ENCODE results near the gene EYA4. TPM values are rescaled to one million over a fixed set of nuclear protein-coding genes. Genes with fewer than 3 reads are reported as not detected.

EYA4 gene
- total RNA-seq, 1 experiment from 2014 or later = 10.0 TPM

DNA sequence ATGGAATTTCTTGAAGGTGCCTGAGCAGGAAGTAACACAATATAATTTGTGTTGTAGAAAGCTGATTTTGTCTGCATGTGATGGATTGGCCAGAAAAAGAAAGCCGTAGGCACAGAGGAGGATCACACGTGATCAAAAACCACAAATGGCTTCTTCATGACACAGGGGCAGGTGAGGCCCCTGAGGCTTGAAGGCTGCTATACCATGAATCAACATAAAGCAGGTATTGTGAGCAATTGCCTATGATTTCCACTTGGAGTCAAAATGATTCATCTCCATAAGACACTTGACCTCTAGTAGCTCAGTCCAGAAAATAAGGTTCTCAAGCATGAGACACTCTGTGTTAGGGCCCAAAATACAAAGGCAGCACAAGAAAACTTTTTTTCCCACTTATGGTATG, 42.4 kb upstream of the EYA4 start:
- ChIA-PET CTCF (no interaction called here), POLR2A (ENCODE audit: unreplicated experiment) (no interaction called here)
- DNase-seq (peak; percentile 82), ATAC-seq (peak; percentile 83)
- H3K36me3 ChIP-seq (ENCODE audit: low read depth, low read length) = no peaks in the 10 kb centered on the region
- no peaks in the 10 kb centered on the region for H3K27me3 ChIP-seq (ENCODE audit: low read length)
- no peak overlapping the region for H3K4me3 ChIP-seq (ENCODE audit: low read length)
- H3K9me2 ChIP-seq (replicated peaks; ENCODE audit: low read length) = no peaks in the 10 kb centered on the region
- H3K4me1 ChIP-seq (ENCODE audit: insufficient read depth, low read length) = peaks cover 5% of the 10 kb centered on the region; the same call in 1 of the 2 replicates
- H3K9me3 ChIP-seq (ENCODE audit: low read length) = no peaks in the 10 kb centered on the region
- H3K4me2 ChIP-seq (ENCODE audit: low read length) = no peak overlapping the region
- no peak for TF ChIP-seq EZH2phosphoT487 (IDR thresholded peaks at IDR 0.05; ENCODE audit: borderline replicate concordance, low read length)
- no peak for TF ChIP-seq EZH2 (IDR thresholded peaks at IDR 0.05; ENCODE audit: low read length, unreplicated experiment)
- TF ChIP-seq, protein P1, sequence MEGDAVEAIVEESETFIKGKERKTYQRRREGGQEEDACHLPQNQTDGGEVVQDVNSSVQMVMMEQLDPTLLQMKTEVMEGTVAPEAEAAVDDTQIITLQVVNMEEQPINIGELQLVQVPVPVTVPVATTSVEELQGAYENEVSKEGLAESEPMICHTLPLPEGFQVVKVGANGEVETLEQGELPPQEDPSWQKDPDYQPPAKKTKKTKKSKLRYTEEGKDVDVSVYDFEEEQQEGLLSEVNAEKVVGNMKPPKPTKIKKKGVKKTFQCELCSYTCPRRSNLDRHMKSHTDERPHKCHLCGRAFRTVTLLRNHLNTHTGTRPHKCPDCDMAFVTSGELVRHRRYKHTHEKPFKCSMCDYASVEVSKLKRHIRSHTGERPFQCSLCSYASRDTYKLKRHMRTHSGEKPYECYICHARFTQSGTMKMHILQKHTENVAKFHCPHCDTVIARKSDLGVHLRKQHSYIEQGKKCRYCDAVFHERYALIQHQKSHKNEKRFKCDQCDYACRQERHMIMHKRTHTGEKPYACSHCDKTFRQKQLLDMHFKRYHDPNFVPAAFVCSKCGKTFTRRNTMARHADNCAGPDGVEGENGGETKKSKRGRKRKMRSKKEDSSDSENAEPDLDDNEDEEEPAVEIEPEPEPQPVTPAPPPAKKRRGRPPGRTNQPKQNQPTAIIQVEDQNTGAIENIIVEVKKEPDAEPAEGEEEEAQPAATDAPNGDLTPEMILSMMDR (conservative IDR thresholded peaks at IDR 0.05; ENCODE audit: low read depth, low read length) = no peak
- no peaks in the 10 kb centered on the region for H3F3A ChIP-seq (ENCODE audit: low read length, unreplicated experiment)
- no peak overlapping the region for H3K9ac ChIP-seq (ENCODE audit: low read length)
- no peak overlapping the region for H2AFZ ChIP-seq (ENCODE audit: low read length)
- intact Hi-C loops (cut with micrococcal nuclease) = no loop called here
- H3K27ac ChIP-seq (ENCODE audit: low read length) = peak overlapping the region; percentile 25; the same call in 1 of the 2 replicates
- no TSS peak for BruUV-seq (replicated peaks)
- H3K79me2 ChIP-seq (ENCODE audit: low read length) = no peaks in the 10 kb centered on the region
- no peaks in the 10 kb centered on the region for H4K20me1 ChIP-seq (ENCODE audit: low read length)

DNA sequence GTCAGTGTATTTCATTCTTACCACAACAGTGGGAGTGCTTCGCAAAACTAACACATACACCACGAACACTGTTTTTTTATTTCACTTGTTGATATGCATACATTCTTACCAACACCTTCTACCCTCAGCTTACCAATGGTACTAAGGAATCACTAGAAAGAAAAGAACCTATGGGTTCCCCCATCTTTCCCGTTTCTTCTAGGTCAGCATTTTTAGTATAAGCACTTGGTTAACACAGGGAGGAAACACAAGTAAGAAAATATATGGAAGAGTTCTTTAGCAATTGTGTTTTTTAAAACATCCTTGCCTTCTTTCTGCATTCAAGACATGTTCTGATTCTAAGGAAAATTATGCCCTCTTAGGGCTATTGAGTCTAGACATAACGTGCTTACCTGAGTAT, 39.9 kb upstream of the EYA4 start:
- Histone ChIP-seq H2AFZ (ENCODE audit: low read length) (no peak overlapping the region), H3K9ac (ENCODE audit: low read length) (no peak overlapping the region), H3K4me1 (ENCODE audit: insufficient read depth, low read length) (peaks cover 5% of the 10 kb centered on the region; the same call in 1 of the 2 replicates), H3K4me2 (ENCODE audit: low read length) (no peak overlapping the region), H3K4me3 (ENCODE audit: low read length) (no peak overlapping the region), H3K27ac (ENCODE audit: low read length) (no peak overlapping the region), H3K79me2 (ENCODE audit: low read length) (no peaks in the 10 kb centered on the region), H3K9me2 (replicated peaks; ENCODE audit: low read length) (no peaks in the 10 kb centered on the region), H3K36me3 (ENCODE audit: low read depth, low read length) (no peaks in the 10 kb centered on the region), H4K20me1 (ENCODE audit: low read length) (no peaks in the 10 kb centered on the region), H3F3A (ENCODE audit: low read length, unreplicated experiment) (no peaks in the 10 kb centered on the region), H3K9me3 (ENCODE audit: low read length) (no peaks in the 10 kb centered on the region), H3K27me3 (ENCODE audit: low read length) (no peaks in the 10 kb centered on the region)
- intact Hi-C loops (cut with micrococcal nuclease) = no loop called here
- ATAC-seq = no peak
- TF ChIP-seq EZH2 (IDR thresholded peaks at IDR 0.05; ENCODE audit: low read length, unreplicated experiment) = no peak
- no TSS peak for BruUV-seq (replicated peaks)
- ChIA-PET POLR2A (ENCODE audit: unreplicated experiment) (no interaction called here), CTCF (no interaction called here)
- DNase-seq = no peak

DNA sequence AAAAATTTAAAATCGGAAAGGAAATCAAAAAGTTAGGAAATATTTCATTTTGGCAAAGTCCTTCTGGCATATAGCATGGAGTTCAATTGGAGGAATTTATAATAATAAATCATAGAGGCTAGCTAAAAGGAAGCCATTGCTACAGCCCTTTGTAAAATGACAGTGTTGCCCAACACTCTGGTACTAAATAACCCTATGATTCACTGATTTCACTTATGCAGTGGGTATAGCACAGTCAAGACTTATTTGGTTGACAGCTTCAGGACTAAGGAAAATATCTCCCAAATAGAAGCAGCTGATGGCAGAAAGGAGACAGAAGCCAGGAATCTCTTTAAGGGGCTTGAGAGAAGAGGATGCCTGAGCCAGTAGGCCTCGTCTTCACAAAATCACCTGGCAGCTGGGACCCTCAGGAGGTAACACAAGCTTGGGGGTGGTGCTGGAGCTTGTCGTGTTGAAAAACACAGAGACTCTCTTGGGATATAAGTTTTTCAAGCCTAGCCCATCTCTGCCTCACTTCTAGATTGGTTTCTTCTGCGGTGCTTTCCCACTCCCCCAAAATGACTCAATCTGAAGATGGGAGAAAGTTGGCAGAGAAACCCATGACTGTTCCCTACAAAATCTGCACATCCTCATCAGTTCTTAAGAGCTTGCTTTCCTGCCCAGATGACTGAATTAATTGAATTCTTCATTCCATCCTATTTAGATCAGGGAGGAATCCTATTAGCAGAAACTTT, 38.4 kb upstream of the EYA4 start:
- DNase-seq (no peak), ATAC-seq (no peak)

More for the DNA sequence above, 38.4 kb upstream of the EYA4 start:
- ChIA-PET CTCF (no interaction called here), POLR2A (ENCODE audit: unreplicated experiment) (no interaction called here)
- H3K9ac ChIP-seq (ENCODE audit: low read length) = no peak overlapping the region
- H3K9me2 ChIP-seq (replicated peaks; ENCODE audit: low read length) = no peaks in the 10 kb centered on the region
- H3K4me2 ChIP-seq (ENCODE audit: low read length) = no peak overlapping the region
- TF ChIP-seq EZH2phosphoT487 (IDR thresholded peaks at IDR 0.05; ENCODE audit: borderline replicate concordance, low read length) = no peak
- TF ChIP-seq, protein P1 (conservative IDR thresholded peaks at IDR 0.05; ENCODE audit: low read depth, low read length) = no peak
- TF ChIP-seq EZH2 (IDR thresholded peaks at IDR 0.05; ENCODE audit: low read length, unreplicated experiment) = no peak
- peaks cover 5% of the 10 kb centered on the region; the same call in 1 of the 2 replicates for H3K4me1 ChIP-seq (ENCODE audit: insufficient read depth, low read length)
- no peaks in the 10 kb centered on the region for H3K79me2 ChIP-seq (ENCODE audit: low read length)
- no peak overlapping the region for H2AFZ ChIP-seq (ENCODE audit: low read length)
- no peaks in the 10 kb centered on the region for H4K20me1 ChIP-seq (ENCODE audit: low read length)
- no peak overlapping the region for H3K27ac ChIP-seq (ENCODE audit: low read length)
- H3K36me3 ChIP-seq (ENCODE audit: low read depth, low read length) = no peaks in the 10 kb centered on the region
- no peaks in the 10 kb centered on the region for H3F3A ChIP-seq (ENCODE audit: low read length, unreplicated experiment)
- H3K27me3 ChIP-seq (ENCODE audit: low read length) = no peaks in the 10 kb centered on the region
- no peaks in the 10 kb centered on the region for H3K9me3 ChIP-seq (ENCODE audit: low read length)
- intact Hi-C loops (cut with micrococcal nuclease) = no loop called here
- H3K4me3 ChIP-seq (ENCODE audit: low read length) = no peak overlapping the region
- no TSS peak for BruUV-seq (replicated peaks)

Measured in PC-3 (cell line).